Measurements from ENCODE around the gene TERB2.
"Not testable (repeated sequence)": the region's sequence is repeated elsewhere in the genome, so short reads cannot be mapped to it uniquely, and the experiment has no call there.

Gene TERB2

GRCh38 chr15:45003731-45004410, 47.4 kb downstream of the TERB2 start:
- not testable (repeated sequence) for DNase-seq (ENCODE audit: low read depth)

- DNase-seq (ENCODE audit: low read depth), result not testable (repeated sequence)
Observed at GRCh38 chr15:45004590-45005175, 48.2 kb downstream of the TERB2 start.

GRCh38 chr15:45009046-45009445, 52.6 kb downstream of the TERB2 start:
- DNase-seq (ENCODE audit: low read depth), result no peak

GRCh38 chr15:45015114-45015513, 58.6 kb downstream of the TERB2 start:
- not testable (repeated sequence) for DNase-seq (ENCODE audit: low read depth)

GRCh38 chr15:45020222-45020900, 63.9 kb downstream of the TERB2 start:
- DNase-seq (ENCODE audit: low read depth), result not testable (repeated sequence)

GRCh38 chr15:45020901-45021259, 64.4 kb downstream of the TERB2 start:
- DNase-seq (ENCODE audit: low read depth), result not testable (repeated sequence)

GRCh38 chr15:45021348-45021747, 64.9 kb downstream of the TERB2 start:
- no peak for DNase-seq (ENCODE audit: low read depth)

GRCh38 chr15:45022871-45023658, 66.6 kb downstream of the TERB2 start, which contains the start of gene SORD:
TSS of gene SORD (plus strand) at chr15:45023195. CDS start at chr15:45023284, 89 bp downstream.
- DNase-seq (ENCODE audit: low read depth), result peak; percentile 50

GRCh38 chr15:45023659-45024225, 67.3 kb downstream of the TERB2 start:
- DNase-seq (ENCODE audit: low read depth), result no peak

GRCh38 chr15:45024649-45025048, 68.2 kb downstream of the TERB2 start:
- not testable (repeated sequence) for DNase-seq (ENCODE audit: low read depth)

- DNase-seq (ENCODE audit: low read depth), result not testable (repeated sequence)
Observed at GRCh38 chr15:45025627-45026026, 69.1 kb downstream of the TERB2 start.

GRCh38 chr15:45026651-45027190, 70.2 kb downstream of the TERB2 start:
- no peak for DNase-seq (ENCODE audit: low read depth)

- DNase-seq (ENCODE audit: low read depth), result no peak
Observed at GRCh38 chr15:45027220-45027619, 70.7 kb downstream of the TERB2 start.
